HCT116 (cell line): ENCODE data around the gene LRRC4C.

ENCODE experiments used
- YY1 ChIP-seq: IDR thresholded peaks from 2 replicates; pipeline ENCODE4 v1.6.1; 2011; ENCODE audit warnings: low read length, low read depth, moderate library complexity, mild to moderate bottlenecking; ENCODE audit not compliant: insufficient replicate concordance; ENCODE audit errors: extremely low read depth
- TF ChIP-seq, protein P1 (sequence below), 3 experiments: fragments of 200-600 bp in 1 of 3; sonication (generic) in 1 of 3; IDR thresholded peaks in 2 of 3; conservative IDR thresholded peaks in 1 of 3; 2 replicates each; pipeline ENCODE4 v1.5.1; 2012 to 2017; ENCODE audit warnings: low read depth in 2 of 3, low read length in 2 of 3, antibody characterized with exemption in 1 of 3, borderline replicate concordance in 1 of 3, control low read depth in 1 of 3, mild to moderate bottlenecking in 1 of 3, mixed read lengths in 1 of 3, mixed run types in 1 of 3, moderate library complexity in 1 of 3; ENCODE audit not compliant: insufficient read depth in 1 of 3

DNA sequence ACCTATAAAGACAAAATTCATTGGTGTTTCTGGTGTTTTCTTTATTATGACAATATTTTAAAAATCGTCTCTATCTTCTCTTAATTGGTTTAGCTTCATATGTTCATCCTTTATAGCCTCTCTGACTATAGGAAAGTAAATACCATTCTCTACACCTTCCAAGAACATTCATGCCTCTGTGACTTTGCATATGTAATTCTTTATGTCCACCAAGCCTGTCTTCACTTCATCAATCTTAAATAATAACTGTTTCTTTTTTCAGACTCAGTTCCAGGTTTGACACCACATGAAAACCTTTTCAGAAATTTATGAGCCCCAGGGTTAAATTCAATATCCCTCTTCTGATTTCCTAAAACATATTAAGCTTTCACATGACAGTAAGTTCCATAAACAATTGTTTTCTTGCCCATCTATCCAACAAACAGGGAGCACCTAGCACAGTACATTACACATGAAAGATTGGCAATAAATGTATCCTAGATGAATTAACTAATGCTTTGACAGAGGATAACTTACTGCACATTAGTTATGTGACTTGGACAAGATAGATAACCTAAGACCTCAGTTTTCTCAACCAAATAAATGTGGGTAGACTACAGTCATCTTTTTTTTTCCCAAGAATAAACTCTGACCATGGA is 886.1 kb downstream of the LRRC4C start:
- no peak for TF ChIP-seq YY1
- TF ChIP-seq, protein P1, sequence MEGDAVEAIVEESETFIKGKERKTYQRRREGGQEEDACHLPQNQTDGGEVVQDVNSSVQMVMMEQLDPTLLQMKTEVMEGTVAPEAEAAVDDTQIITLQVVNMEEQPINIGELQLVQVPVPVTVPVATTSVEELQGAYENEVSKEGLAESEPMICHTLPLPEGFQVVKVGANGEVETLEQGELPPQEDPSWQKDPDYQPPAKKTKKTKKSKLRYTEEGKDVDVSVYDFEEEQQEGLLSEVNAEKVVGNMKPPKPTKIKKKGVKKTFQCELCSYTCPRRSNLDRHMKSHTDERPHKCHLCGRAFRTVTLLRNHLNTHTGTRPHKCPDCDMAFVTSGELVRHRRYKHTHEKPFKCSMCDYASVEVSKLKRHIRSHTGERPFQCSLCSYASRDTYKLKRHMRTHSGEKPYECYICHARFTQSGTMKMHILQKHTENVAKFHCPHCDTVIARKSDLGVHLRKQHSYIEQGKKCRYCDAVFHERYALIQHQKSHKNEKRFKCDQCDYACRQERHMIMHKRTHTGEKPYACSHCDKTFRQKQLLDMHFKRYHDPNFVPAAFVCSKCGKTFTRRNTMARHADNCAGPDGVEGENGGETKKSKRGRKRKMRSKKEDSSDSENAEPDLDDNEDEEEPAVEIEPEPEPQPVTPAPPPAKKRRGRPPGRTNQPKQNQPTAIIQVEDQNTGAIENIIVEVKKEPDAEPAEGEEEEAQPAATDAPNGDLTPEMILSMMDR (IDR thresholded peaks at IDR 0.05 in 2 of 3, conservative IDR thresholded peaks at IDR 0.05 in 1 of 3; ENCODE audit: borderline replicate concordance in 1 of 3, insufficient read depth in 1 of 3, low read depth in 2 of 3, low read length in 2 of 3): no peak
